ENCODE results near the gene SF3B2.

DNA sequence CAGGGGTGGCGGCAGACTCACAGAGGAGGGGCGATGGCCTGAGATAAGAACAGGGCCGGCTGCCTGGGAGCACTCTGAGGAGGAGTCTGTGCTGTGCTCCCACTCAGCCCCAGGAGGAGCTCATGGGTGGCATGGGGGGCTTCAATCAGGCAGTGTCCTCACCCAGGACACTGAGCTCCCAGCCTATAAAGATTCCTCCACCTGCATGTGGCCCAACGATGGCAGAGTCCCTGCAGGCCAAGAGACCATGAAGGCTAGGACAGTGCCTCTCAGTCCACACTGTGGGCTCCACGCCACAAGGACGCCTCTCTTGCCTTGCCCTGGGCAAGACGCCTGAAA lies 38.4 kb upstream of the SF3B2 start:
- TF ChIP-seq, protein P1, sequence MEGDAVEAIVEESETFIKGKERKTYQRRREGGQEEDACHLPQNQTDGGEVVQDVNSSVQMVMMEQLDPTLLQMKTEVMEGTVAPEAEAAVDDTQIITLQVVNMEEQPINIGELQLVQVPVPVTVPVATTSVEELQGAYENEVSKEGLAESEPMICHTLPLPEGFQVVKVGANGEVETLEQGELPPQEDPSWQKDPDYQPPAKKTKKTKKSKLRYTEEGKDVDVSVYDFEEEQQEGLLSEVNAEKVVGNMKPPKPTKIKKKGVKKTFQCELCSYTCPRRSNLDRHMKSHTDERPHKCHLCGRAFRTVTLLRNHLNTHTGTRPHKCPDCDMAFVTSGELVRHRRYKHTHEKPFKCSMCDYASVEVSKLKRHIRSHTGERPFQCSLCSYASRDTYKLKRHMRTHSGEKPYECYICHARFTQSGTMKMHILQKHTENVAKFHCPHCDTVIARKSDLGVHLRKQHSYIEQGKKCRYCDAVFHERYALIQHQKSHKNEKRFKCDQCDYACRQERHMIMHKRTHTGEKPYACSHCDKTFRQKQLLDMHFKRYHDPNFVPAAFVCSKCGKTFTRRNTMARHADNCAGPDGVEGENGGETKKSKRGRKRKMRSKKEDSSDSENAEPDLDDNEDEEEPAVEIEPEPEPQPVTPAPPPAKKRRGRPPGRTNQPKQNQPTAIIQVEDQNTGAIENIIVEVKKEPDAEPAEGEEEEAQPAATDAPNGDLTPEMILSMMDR (IDR thresholded peaks at IDR 0.05), result no peak
- TF ChIP-seq, protein P2, sequence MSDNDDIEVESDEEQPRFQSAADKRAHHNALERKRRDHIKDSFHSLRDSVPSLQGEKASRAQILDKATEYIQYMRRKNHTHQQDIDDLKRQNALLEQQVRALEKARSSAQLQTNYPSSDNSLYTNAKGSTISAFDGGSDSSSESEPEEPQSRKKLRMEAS (IDR thresholded peaks at IDR 0.05; ENCODE audit: low read depth), result no peak

All from SK-N-SH (cell line).